ENCODE results near the gene KMT2E.

The KMT2E gene

GRCh38 chr7:105087981-105088380, 74.0 kb downstream of the KMT2E start:
- no peak for TF ChIP-seq CTCF (IDR thresholded peaks at IDR 0.05)
- TF ChIP-seq ZFX (IDR thresholded peaks at IDR 0.05; ENCODE audit: borderline replicate concordance) = no peak
- no peak overlapping the region for H3K27ac ChIP-seq

- TF ChIP-seq CTCF (IDR thresholded peaks at IDR 0.05) (no peak), ZFX (IDR thresholded peaks at IDR 0.05; ENCODE audit: borderline replicate concordance) (no peak)
- no peak overlapping the region for H3K27ac ChIP-seq
These were observed 74.5 kb downstream of the KMT2E start for GRCh38 chr7:105088456-105088855.

GRCh38 chr7:105094966-105095365, 81.0 kb downstream of the KMT2E start:
- TF ChIP-seq ZFX (IDR thresholded peaks at IDR 0.05; ENCODE audit: borderline replicate concordance) (no peak), CTCF (IDR thresholded peaks at IDR 0.05) (no peak)
- no peak overlapping the region for H3K27ac ChIP-seq

GRCh38 chr7:105096306-105096705, 82.3 kb downstream of the KMT2E start:
- no peak for TF ChIP-seq CTCF (IDR thresholded peaks at IDR 0.05)
- no peak for TF ChIP-seq ZFX (IDR thresholded peaks at IDR 0.05; ENCODE audit: borderline replicate concordance)

GRCh38 chr7:105097619-105098018, 83.6 kb downstream of the KMT2E start:
- no peak overlapping the region for H3K27ac ChIP-seq
- no peak for TF ChIP-seq CTCF (IDR thresholded peaks at IDR 0.05)
- no peak for TF ChIP-seq ZFX (IDR thresholded peaks at IDR 0.05; ENCODE audit: borderline replicate concordance)

More at GRCh38 chr7:105096306-105096705, 82.3 kb downstream of the KMT2E start:
- no peak overlapping the region for H3K27ac ChIP-seq

- TF ChIP-seq ZFX (IDR thresholded peaks at IDR 0.05; ENCODE audit: borderline replicate concordance) (no peak), CTCF (IDR thresholded peaks at IDR 0.05) (no peak)
These were observed 85.0 kb downstream of the KMT2E start for GRCh38 chr7:105098863-105099515.

GRCh38 chr7:105101864-105102263, 87.9 kb downstream of the KMT2E start:
- TF ChIP-seq ZFX (IDR thresholded peaks at IDR 0.05; ENCODE audit: borderline replicate concordance) (no peak), CTCF (IDR thresholded peaks at IDR 0.05) (no peak)
- H3K27ac ChIP-seq = no peak overlapping the region

More at GRCh38 chr7:105098863-105099515, 85.0 kb downstream of the KMT2E start:
- H3K27ac ChIP-seq = peak overlapping the region; percentile 1; the same call in 1 of the 2 replicates
